ENCODE data around the gene LIPC.

DNA sequence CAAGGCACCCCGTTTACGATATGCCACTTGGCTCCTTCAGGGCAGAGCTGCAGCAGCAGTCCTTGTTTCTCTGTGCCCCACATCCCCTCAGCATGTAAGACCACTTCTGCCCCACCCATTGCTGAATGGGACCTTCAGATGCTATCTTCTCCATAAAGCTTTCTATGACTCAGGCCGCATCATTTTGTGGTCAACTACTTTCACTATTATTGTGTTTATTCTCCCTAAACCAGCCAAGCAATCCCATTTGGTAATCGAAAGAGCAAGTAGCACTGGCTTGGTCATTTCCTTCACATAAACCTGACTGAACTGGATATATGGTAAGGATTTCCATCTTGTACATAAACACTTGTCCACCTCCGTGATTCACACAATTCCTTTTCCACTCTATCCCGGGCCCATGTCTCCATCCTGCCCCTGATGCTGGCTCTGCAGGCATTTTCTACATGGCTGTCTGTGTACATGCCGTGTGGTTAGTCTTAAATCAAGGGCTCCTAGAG lies 25.7 kb downstream of the LIPC start:
- TF ChIP-seq, protein P1, sequence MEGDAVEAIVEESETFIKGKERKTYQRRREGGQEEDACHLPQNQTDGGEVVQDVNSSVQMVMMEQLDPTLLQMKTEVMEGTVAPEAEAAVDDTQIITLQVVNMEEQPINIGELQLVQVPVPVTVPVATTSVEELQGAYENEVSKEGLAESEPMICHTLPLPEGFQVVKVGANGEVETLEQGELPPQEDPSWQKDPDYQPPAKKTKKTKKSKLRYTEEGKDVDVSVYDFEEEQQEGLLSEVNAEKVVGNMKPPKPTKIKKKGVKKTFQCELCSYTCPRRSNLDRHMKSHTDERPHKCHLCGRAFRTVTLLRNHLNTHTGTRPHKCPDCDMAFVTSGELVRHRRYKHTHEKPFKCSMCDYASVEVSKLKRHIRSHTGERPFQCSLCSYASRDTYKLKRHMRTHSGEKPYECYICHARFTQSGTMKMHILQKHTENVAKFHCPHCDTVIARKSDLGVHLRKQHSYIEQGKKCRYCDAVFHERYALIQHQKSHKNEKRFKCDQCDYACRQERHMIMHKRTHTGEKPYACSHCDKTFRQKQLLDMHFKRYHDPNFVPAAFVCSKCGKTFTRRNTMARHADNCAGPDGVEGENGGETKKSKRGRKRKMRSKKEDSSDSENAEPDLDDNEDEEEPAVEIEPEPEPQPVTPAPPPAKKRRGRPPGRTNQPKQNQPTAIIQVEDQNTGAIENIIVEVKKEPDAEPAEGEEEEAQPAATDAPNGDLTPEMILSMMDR (IDR thresholded peaks at IDR 0.05; ENCODE audit: low read length): no peak
- no peak for TF ChIP-seq EZH2 (optimal IDR thresholded peaks at IDR 0.05; ENCODE audit: low read depth, low read length)
